NT2/D1 (cell line): ENCODE results near the gene GID4.

Source experiments
- DNase-seq: peaks from one replicate; pipeline ENCODE4 v3.0.0-alpha.2; 2011; ENCODE audit warnings: low read depth, low spot score
- H3K27me3 ChIP-seq: 2 replicates; pipeline ENCODE4 v1.6.0; 2011; ENCODE audit warnings: mild to moderate bottlenecking; ENCODE audit not compliant: insufficient read length, insufficient read depth
- H3K36me3 ChIP-seq: 2 replicates; pipeline ENCODE4 v1.6.1; 2011; ENCODE audit warnings: mild to moderate bottlenecking, low read length, mixed read lengths; ENCODE audit not compliant: insufficient read depth, insufficient read length
- H3K4me1 ChIP-seq: 2 replicates; pipeline ENCODE4 v1.5.1; 2011; ENCODE audit not compliant: insufficient read depth, insufficient read length
- H3K4me3 ChIP-seq: 2 replicates; pipeline ENCODE4 v1.5.1; 2011; ENCODE audit warnings: low read depth; ENCODE audit not compliant: insufficient read length
- H3K9ac ChIP-seq: 2 replicates; pipeline ENCODE4 v1.6.0; 2011; ENCODE audit warnings: low read depth; ENCODE audit not compliant: insufficient read length
- H3K9me3 ChIP-seq: 2 replicates; pipeline ENCODE4 v1.5.1; 2011; ENCODE audit warnings: mild to moderate bottlenecking, low read length; ENCODE audit not compliant: insufficient read depth
- SUZ12 ChIP-seq: IDR thresholded peaks from 2 replicates; pipeline ENCODE4 v1.6.1; 2011; ENCODE audit not compliant: insufficient read length, insufficient read depth; ENCODE audit errors: extremely low read depth
- YY1 ChIP-seq: IDR thresholded peaks from 2 replicates; pipeline ENCODE4 v1.6.1; 2011; ENCODE audit not compliant: insufficient read length, insufficient read depth
- ZNF274 ChIP-seq: IDR thresholded peaks from 2 replicates; pipeline ENCODE4 v1.6.1; 2011; ENCODE audit warnings: mild to moderate bottlenecking, low read depth, low read length

Gene GID4

DNA sequence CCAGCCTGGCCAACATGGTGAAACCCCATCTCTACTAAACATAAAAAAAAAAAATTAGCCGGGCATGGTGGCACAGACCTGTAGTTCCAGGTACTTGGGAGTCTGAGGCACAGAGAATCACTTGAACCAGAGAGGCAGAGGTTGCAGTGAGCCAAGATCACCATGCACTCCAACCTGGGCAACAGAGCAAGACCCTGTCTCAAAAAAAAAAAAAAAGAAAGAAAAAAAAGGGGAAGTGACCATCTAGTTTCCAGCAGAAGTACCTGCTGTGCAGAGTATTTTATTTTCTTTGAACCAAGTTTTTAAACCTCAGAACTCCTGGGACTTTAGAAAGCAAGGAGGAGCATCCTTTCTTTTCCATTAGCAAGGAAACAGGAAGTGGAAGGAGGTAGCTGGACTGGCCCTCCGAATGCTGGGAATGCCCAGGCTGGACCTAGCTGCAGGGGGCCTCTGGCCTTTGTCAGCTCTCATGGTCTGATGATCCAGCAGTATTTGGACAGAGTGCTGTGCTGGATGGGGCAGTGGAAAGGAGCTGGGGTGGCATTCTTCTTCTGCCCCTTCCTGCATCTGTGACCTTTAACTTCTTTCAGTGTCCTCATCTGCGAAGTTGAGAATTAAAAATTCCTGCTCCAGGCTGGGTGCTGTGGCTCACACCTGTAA, 6.6 kb downstream of the GID4 start:
- Histone ChIP-seq H3K4me3 (no peak overlapping the region), H3K27me3 (no peaks in the 10 kb centered on the region), H3K36me3 (peaks cover 14% of the 10 kb centered on the region), H3K9me3 (no peaks in the 10 kb centered on the region), H3K4me1 (no peaks in the 10 kb centered on the region), H3K9ac (no peak overlapping the region)
- TF ChIP-seq SUZ12 (no peak), ZNF274 (no peak), YY1 (no peak)
- no peak for DNase-seq

- Histone ChIP-seq H3K4me3 (no peak overlapping the region), H3K9me3 (no peaks in the 10 kb centered on the region), H3K4me1 (no peaks in the 10 kb centered on the region), H3K9ac (no peak overlapping the region), H3K36me3 (peaks cover 30% of the 10 kb centered on the region), H3K27me3 (no peaks in the 10 kb centered on the region)
- no peak for TF ChIP-seq ZNF274
- TF ChIP-seq SUZ12, result no peak
- no peak for TF ChIP-seq YY1
- DNase-seq, result no peak
Observed at GRCh38 chr17:18055597-18055996, 16.4 kb downstream of the GID4 start.

DNA sequence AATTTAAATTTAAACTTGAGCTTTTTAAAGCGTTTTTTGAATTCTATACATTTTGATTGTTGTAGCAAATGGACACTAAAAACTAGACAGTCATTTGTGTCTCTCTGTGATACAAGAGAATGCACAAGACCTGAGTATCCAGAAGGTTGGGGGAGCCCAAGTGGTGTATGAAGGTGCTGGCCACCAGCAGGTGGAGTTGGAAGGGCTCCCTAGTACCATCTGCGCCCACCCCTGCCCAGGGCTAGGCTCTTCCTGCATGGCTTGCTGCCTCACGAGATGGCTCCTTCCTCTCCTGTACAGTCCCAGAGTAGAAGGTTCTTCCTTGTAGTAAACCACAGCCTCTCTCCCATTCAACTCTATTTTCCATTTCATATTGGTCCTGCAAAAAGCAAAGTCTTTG, 17.0 kb downstream of the GID4 start:
- DNase-seq, result no peak
- Histone ChIP-seq H3K36me3 (peaks cover 32% of the 10 kb centered on the region), H3K9ac (no peak overlapping the region), H3K4me3 (no peak overlapping the region), H3K27me3 (no peaks in the 10 kb centered on the region), H3K4me1 (no peaks in the 10 kb centered on the region), H3K9me3 (no peaks in the 10 kb centered on the region)
- TF ChIP-seq ZNF274 (no peak), SUZ12 (no peak), YY1 (no peak)

DNA sequence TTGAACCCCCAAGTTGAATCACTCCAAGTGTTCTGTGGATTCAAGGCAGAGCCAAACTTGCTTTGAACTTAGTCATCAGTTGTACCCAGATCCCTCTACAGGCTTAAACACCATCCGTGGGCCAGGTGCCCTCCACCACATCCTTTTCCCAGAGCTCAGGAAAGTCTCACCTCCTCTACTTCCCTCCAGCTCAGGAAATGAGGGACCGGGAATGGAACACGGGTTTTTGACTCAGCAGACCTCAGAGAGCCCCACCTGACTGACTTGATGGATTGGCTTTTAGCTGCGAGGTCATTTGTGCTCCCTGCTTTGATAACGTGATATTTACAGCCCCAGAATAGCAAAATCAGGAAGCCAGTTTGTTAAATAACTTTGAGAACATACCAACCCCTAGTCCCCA, 20.1 kb downstream of the GID4 start:
- Histone ChIP-seq H3K4me3 (no peak overlapping the region), H3K27me3 (no peaks in the 10 kb centered on the region), H3K9ac (no peak overlapping the region), H3K9me3 (no peaks in the 10 kb centered on the region), H3K4me1 (no peaks in the 10 kb centered on the region), H3K36me3 (peaks cover 31% of the 10 kb centered on the region)
- TF ChIP-seq YY1, result no peak
- no peak for TF ChIP-seq SUZ12
- TF ChIP-seq ZNF274, result no peak
- DNase-seq, result no peak

- TF ChIP-seq ZNF274 (no peak), YY1 (no peak), SUZ12 (no peak)
- DNase-seq, result no peak
- H3K4me3 ChIP-seq, result no peak overlapping the region
- no peaks in the 10 kb centered on the region for H3K27me3 ChIP-seq
- peaks cover 26% of the 10 kb centered on the region for H3K36me3 ChIP-seq
- no peaks in the 10 kb centered on the region for H3K9me3 ChIP-seq
- peaks cover 3% of the 10 kb centered on the region for H3K4me1 ChIP-seq
- H3K9ac ChIP-seq, result no peak overlapping the region
Observed at GRCh38 chr17:18064053-18064452, 24.8 kb downstream of the GID4 start.

GRCh38 chr17:18065546-18065945, 26.3 kb downstream of the GID4 start:
- H3K4me3 ChIP-seq, result no peak overlapping the region
- no peak overlapping the region for H3K9ac ChIP-seq
- TF ChIP-seq ZNF274, result no peak
- no peak for TF ChIP-seq SUZ12
- TF ChIP-seq YY1, result no peak
- peaks cover 23% of the 10 kb centered on the region for H3K36me3 ChIP-seq
- no peaks in the 10 kb centered on the region for H3K27me3 ChIP-seq
- no peaks in the 10 kb centered on the region for H3K9me3 ChIP-seq
- DNase-seq, result no peak
- peaks cover 3% of the 10 kb centered on the region for H3K4me1 ChIP-seq

DNA sequence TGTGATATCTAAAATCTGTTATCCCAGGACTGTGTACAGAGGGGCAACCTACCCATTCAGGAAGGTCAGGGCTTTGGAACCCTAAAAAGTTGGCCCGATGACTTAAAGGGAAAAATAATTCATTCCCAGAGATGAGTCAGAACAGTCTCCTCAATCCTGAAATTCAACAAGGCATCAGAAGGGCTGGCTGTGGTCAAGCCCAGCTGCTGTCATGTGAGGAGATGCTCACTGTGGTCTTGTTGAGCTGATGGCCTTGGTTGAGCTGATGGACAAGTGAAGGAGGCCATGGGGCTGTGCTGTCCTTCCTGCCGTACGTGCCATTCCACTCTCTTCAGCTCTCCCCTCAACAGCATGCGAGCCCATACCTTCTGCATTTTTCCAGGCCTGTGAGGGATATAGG, 27.7 kb downstream of the GID4 start:
- H3K36me3 ChIP-seq, result peaks cover 16% of the 10 kb centered on the region
- TF ChIP-seq SUZ12 (no peak), YY1 (no peak), ZNF274 (no peak)
- no peak for DNase-seq
- peaks cover 3% of the 10 kb centered on the region for H3K4me1 ChIP-seq
- no peak overlapping the region for H3K9ac ChIP-seq
- H3K27me3 ChIP-seq, result no peaks in the 10 kb centered on the region
- no peak overlapping the region for H3K4me3 ChIP-seq
- H3K9me3 ChIP-seq, result no peaks in the 10 kb centered on the region

DNA sequence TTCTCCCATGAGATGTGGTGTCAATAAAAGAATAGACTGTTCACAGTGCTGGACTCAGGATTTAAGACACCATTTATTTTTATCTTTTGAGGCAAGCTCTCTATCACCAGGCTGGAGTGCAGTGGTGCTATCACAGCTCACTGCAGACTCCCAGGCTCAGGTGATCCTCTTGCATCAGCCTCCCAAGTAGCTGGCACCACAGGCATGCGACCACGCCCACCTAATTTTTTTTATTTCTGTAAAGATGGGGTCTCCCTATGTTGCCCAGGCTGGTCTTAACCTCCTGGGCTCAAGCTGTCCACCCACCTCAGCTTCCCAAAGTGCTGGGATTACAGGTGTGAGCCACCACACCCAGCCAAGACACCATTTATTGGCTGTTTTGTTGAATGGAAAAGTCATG, 29.9 kb downstream of the GID4 start:
- H3K27me3 ChIP-seq, result no peaks in the 10 kb centered on the region
- no peak for DNase-seq
- H3K4me1 ChIP-seq, result peaks cover 3% of the 10 kb centered on the region
- H3K36me3 ChIP-seq, result peaks cover 16% of the 10 kb centered on the region
- no peak overlapping the region for H3K4me3 ChIP-seq
- TF ChIP-seq SUZ12 (no peak), YY1 (no peak), ZNF274 (no peak)
- no peaks in the 10 kb centered on the region for H3K9me3 ChIP-seq
- no peak overlapping the region for H3K9ac ChIP-seq
